Muscle of arm (tissue), 12 donors: ENCODE measurements around the gene SPATA6L. TPM values are rescaled to one million over a fixed set of nuclear protein-coding genes. Genes with fewer than 3 reads are reported as not detected.

Source experiments
- DNase-seq: peaks from one replicate; pipeline ENCODE4 v3.0.0-alpha.2; 2013
- polyA plus RNA-seq, 12 donors: library from polyadenylated mRNA; unstranded; fragments of 120-200 nt; gene quantifications; one replicate each; pipeline ENCODE4 v1.2.1, GENCODE V29; 2013; ENCODE audit not compliant: insufficient read length in 12 of 12

The SPATA6L gene
- polyA plus RNA-seq, 12 donors, result 0.31 to 2.5 (median 0.67) TPM; not detected in 1

DNA sequence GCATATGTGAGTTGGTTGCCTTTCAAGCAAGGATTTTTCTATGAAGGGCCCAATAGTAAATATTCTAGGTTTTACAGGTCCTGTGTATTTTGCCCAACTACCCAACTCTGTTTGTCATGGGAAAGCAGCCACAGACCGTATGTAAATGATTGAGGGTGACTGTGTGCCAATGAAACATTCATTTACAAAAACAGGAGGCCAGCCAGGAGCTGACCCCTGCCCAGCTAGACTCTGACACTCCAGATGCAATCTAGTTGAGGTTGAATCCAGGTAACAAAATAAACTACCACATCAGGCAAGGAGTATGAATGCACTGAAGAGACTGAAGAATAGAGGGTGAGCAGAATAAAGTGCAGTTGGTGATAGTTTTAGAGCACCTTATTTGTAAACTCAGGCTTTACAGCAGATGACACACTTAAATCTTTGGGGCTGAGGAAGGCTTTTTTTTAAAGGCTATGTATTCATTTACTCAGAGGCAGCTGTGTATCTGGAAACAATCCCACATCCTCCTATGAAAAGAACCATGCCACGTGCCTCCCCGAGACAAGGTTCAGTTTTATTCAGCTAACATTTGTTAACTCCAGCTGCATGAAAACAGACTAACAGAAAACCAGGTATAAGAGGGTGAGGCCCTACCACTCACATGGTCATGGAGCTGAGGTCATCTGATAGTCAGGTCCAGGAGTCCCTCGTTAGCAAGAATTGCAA lies 115.3 kb downstream of the SPATA6L start:
- no peak for DNase-seq

DNA sequence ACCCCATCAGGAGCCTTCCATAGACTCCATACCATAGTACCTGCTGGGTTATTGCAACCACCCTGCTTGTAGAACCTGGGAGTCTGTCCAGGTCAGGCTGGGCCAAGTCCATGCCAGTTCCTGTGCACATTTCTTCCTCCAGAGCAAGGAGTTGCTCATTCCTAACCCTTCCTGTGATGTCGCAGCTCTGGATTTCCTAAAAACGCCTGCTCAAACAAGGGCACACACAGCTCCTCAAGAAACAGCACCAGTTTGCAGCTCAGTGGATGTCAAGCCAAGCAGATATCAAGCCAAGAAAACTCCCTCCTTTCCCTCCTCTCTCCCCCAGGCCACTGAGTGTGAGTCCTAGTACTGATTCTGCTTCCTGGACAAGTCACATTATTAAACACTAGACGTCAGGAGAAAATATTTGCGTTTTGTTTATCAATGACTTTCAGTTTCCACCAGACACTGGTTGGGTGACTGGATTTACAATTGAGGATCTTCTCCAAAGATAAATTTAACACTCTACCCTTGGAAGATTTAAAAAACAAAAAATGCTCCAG lies 116.5 kb downstream of the SPATA6L start:
- no peak for DNase-seq

DNA sequence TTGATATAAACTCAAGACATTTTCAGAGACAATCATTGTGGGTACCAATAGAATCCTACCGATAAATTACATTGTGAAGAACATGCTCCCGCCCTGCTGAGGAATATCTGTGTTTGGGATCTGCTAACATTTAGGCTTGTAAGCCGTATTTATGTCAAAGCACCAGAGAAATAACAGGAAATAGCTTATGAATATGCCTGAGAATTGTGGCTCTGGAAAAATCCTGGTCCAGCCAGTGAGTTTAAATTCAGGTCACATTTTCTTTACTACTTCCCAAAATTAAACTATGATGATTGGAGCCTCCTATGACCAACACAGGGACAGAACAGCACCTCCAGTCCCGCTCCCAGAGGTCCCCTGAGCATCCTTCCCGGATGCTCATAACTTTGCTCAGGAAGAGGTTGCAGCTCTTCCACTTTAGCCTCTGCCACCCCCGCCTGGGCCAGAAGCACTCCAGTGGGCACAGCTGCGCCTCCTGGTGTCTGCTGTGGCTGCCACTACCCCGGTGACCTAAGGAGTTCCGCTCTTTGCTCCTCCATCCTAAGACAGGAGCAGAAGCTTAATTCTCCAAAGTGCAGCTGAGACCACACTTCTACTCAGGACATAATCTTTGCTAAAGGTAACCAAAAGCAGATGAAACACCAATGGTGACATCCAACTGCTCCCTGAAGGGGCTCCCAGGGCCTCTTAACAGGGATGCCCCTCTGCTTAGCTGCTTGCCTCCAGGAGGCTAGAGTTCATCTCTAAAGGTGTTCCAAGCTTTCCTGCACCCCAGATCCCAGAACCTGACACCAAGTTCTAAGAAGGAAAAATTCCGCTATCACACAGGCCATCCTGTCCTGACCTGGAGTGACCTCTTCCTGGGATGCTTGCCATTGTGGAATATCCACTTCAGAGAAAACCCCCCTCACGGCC lies 117.2 kb downstream of the SPATA6L start:
- DNase-seq, result peak; percentile 41

Other genes starting within 250 kb of the SPATA6L start
- gene SLC1A1, start 176.0 kb downstream of the SPATA6L start, polyA plus RNA-seq, result 1 to 10 TPM in 4 of 12 donors, under 1 TPM in 7, not detected in 1; 0.33 to 5.7 (median 0.62) TPM
- 1 to 10 TPM in 11 of 12 donors, not detected in 1; 3.6 to 6.7 (median 4.4) TPM for gene PLPP6, start 4.2 kb downstream of the SPATA6L start, polyA plus RNA-seq
- gene CDC37L1, start 13.1 kb upstream of the SPATA6L start, polyA plus RNA-seq, result 10 to 100 TPM in 11 of 12 donors, not detected in 1; 18.4 to 31.3 (median 27.7) TPM
- gene AK3, start 74.7 kb upstream of the SPATA6L start, polyA plus RNA-seq, result 10 to 100 TPM in 11 of 12 donors, not detected in 1; 39.5 to 61.5 (median 47.4) TPM
- 10 to 100 TPM in 11 of 12 donors, not detected in 1; 11.5 to 19.7 (median 13.9) TPM for gene RCL1, start 126.5 kb upstream of the SPATA6L start, polyA plus RNA-seq